ENCODE data around the gene CHCHD10.

Gene CHCHD10

GRCh38 chr22:23791738-23792645 lies 24.2 kb upstream of the CHCHD10 start:
- H3K27ac Mint-ChIP-seq, result no peak overlapping the region

GRCh38 chr22:23790819-23791737 lies 23.3 kb upstream of the CHCHD10 start:
- Mint-ChIP-seq H3K36me3 (ENCODE audit: low read depth) (peaks cover 31% of the 10 kb centered on the region), H3K9me3 (no peaks in the 10 kb centered on the region), H3K4me3 (no peak overlapping the region), H3K27ac (no peak overlapping the region), H3K4me1 (ENCODE audit: low read depth) (peaks cover 40% of the 10 kb centered on the region), H3K27me3 (no peaks in the 10 kb centered on the region)

More at GRCh38 chr22:23791738-23792645, 24.2 kb upstream of the CHCHD10 start:
- H3K36me3 Mint-ChIP-seq (ENCODE audit: low read depth), result peaks cover 38% of the 10 kb centered on the region
- no peaks in the 10 kb centered on the region for H3K27me3 Mint-ChIP-seq
- peaks cover 33% of the 10 kb centered on the region for H3K4me1 Mint-ChIP-seq (ENCODE audit: low read depth)
- H3K9me3 Mint-ChIP-seq, result no peaks in the 10 kb centered on the region
- H3K4me3 Mint-ChIP-seq, result no peak overlapping the region

GRCh38 chr22:23789638-23790037 lies 21.9 kb upstream of the CHCHD10 start:
- Mint-ChIP-seq H3K36me3 (ENCODE audit: low read depth) (peaks cover 24% of the 10 kb centered on the region), H3K4me3 (peak overlapping the region; percentile 8), H3K9me3 (no peaks in the 10 kb centered on the region), H3K27ac (no peak overlapping the region), H3K4me1 (ENCODE audit: low read depth) (peaks cover 41% of the 10 kb centered on the region), H3K27me3 (no peaks in the 10 kb centered on the region)

GRCh38 chr22:23789121-23789520 lies 21.3 kb upstream of the CHCHD10 start:
- peaks cover 24% of the 10 kb centered on the region for H3K36me3 Mint-ChIP-seq (ENCODE audit: low read depth)
- H3K4me1 Mint-ChIP-seq (ENCODE audit: low read depth), result peaks cover 46% of the 10 kb centered on the region
- no peaks in the 10 kb centered on the region for H3K9me3 Mint-ChIP-seq
- H3K4me3 Mint-ChIP-seq, result peak overlapping the region; percentile 8
- no peak overlapping the region for H3K27ac Mint-ChIP-seq
- H3K27me3 Mint-ChIP-seq, result no peaks in the 10 kb centered on the region

- Mint-ChIP-seq H3K27me3 (no peaks in the 10 kb centered on the region), H3K36me3 (ENCODE audit: low read depth) (peaks cover 18% of the 10 kb centered on the region), H3K27ac (peak overlapping the region; percentile 85), H3K4me1 (ENCODE audit: low read depth) (peaks cover 46% of the 10 kb centered on the region), H3K4me3 (peak overlapping the region; percentile 92), H3K9me3 (no peaks in the 10 kb centered on the region)
Measured at GRCh38 chr22:23787910-23788309, 20.1 kb upstream of the CHCHD10 start.

- no peaks in the 10 kb centered on the region for H3K27me3 Mint-ChIP-seq
- no peaks in the 10 kb centered on the region for H3K9me3 Mint-ChIP-seq
- peaks cover 45% of the 10 kb centered on the region for H3K4me1 Mint-ChIP-seq (ENCODE audit: low read depth)
- H3K27ac Mint-ChIP-seq, result peak overlapping the region; percentile 85
- peaks cover 15% of the 10 kb centered on the region for H3K36me3 Mint-ChIP-seq (ENCODE audit: low read depth)
- peak overlapping the region; percentile 92 for H3K4me3 Mint-ChIP-seq
Measured at GRCh38 chr22:23787600-23787896, 19.8 kb upstream of the CHCHD10 start.

GRCh38 chr22:23786752-23787599 lies 19.2 kb upstream of the CHCHD10 start, which contains the start of gene SMARCB1:
Gene SMARCB1, plus strand, starts transcription at chr22:23786966. Its CDS starts 204 bp downstream, at chr22:23787170.
- Mint-ChIP-seq H3K36me3 (ENCODE audit: low read depth) (peaks cover 9% of the 10 kb centered on the region), H3K27me3 (no peaks in the 10 kb centered on the region), H3K27ac (peak within 1 kb of the TSS; percentile 94), H3K9me3 (no peaks in the 10 kb centered on the region), H3K4me1 (ENCODE audit: low read depth) (peaks cover 44% of the 10 kb centered on the region), H3K4me3 (peak within 1 kb of the TSS; percentile 92)

- Mint-ChIP-seq H3K4me3 (peak overlapping the region; percentile 92), H3K9me3 (no peaks in the 10 kb centered on the region), H3K27me3 (no peaks in the 10 kb centered on the region), H3K36me3 (ENCODE audit: low read depth) (peaks cover 8% of the 10 kb centered on the region), H3K27ac (peak overlapping the region; percentile 94), H3K4me1 (ENCODE audit: low read depth) (peaks cover 38% of the 10 kb centered on the region)
Measured at GRCh38 chr22:23786261-23786710, 18.5 kb upstream of the CHCHD10 start.

GRCh38 chr22:23784215-23784732 lies 16.5 kb upstream of the CHCHD10 start:
- Mint-ChIP-seq H3K27me3 (no peaks in the 10 kb centered on the region), H3K4me1 (ENCODE audit: low read depth) (peaks cover 31% of the 10 kb centered on the region), H3K9me3 (no peaks in the 10 kb centered on the region), H3K4me3 (no peak overlapping the region), H3K36me3 (ENCODE audit: low read depth) (peaks cover under 1% of the 10 kb centered on the region), H3K27ac (peak overlapping the region; percentile 81)

GRCh38 chr22:23783265-23784150 lies 15.7 kb upstream of the CHCHD10 start:
- Mint-ChIP-seq H3K27me3 (no peaks in the 10 kb centered on the region), H3K27ac (peak overlapping the region; percentile 81), H3K9me3 (no peaks in the 10 kb centered on the region), H3K36me3 (ENCODE audit: low read depth) (no peaks in the 10 kb centered on the region), H3K4me3 (no peak overlapping the region), H3K4me1 (ENCODE audit: low read depth) (peaks cover 23% of the 10 kb centered on the region)

- Mint-ChIP-seq H3K27me3 (no peaks in the 10 kb centered on the region), H3K9me3 (no peaks in the 10 kb centered on the region), H3K36me3 (ENCODE audit: low read depth) (no peaks in the 10 kb centered on the region), H3K4me1 (ENCODE audit: low read depth) (peaks cover 16% of the 10 kb centered on the region), H3K4me3 (no peak overlapping the region), H3K27ac (no peak overlapping the region)
Measured at GRCh38 chr22:23782703-23783102, 14.9 kb upstream of the CHCHD10 start.

- Mint-ChIP-seq H3K27ac (no peak overlapping the region), H3K27me3 (no peaks in the 10 kb centered on the region), H3K4me1 (ENCODE audit: low read depth) (peaks cover 14% of the 10 kb centered on the region), H3K36me3 (ENCODE audit: low read depth) (no peaks in the 10 kb centered on the region), H3K4me3 (no peak overlapping the region), H3K9me3 (no peaks in the 10 kb centered on the region)
Measured at GRCh38 chr22:23782252-23782651, 14.5 kb upstream of the CHCHD10 start.

GRCh38 chr22:23781511-23782183 lies 13.9 kb upstream of the CHCHD10 start:
- no peaks in the 10 kb centered on the region for H3K9me3 Mint-ChIP-seq

More at GRCh38 chr22:23781511-23782183, 13.9 kb upstream of the CHCHD10 start:
- Mint-ChIP-seq H3K27me3 (no peaks in the 10 kb centered on the region), H3K4me3 (no peak overlapping the region), H3K36me3 (ENCODE audit: low read depth) (no peaks in the 10 kb centered on the region), H3K27ac (no peak overlapping the region), H3K4me1 (ENCODE audit: low read depth) (peaks cover 12% of the 10 kb centered on the region)

Data from stimulated activated naive CD8-positive, alpha-beta T cell treated with anti-CD3 and anti-CD28 coated beads, Interleukin-15, Interleukin-2, amounts not matched to agents 100 ng/mL and 50 ng/mL, for 24 hours (primary cell).